SK-N-SH (cell line): ENCODE measurements around the gene BAZ1B. TPM values are rescaled to one million over a fixed set of nuclear protein-coding genes. Genes with fewer than 3 reads are reported as not detected.
A peak's percentile ranks its signal among the peaks of the same experiment; 100 is the strongest.

Experiments
- CTCF ChIA-PET: fragments of 300-600, 350-600 bp; formaldehyde crosslinking; extraction: SDS; loops from one replicate; lab custom pipeline; 2021; lab: Yijun Ruan, JAX
- POLR2A ChIA-PET: fragments of 350-600 bp; sonication (Branson Sonifier 250); formaldehyde crosslinking; extraction: SDS; loops from one replicate; lab custom pipeline; 2020; ENCODE audit warnings: antibody characterized with exemption, inconsistent platforms; lab: Yijun Ruan, JAX
- DNase-seq: peaks from one replicate; pipeline ENCODE4 v3.0.0; 2012
- H2AFZ ChIP-seq: fragments of 200-600 bp; sonication (generic); 2 replicates; pipeline ENCODE4 v1.8.1; 2016; ENCODE audit warnings: antibody characterized with exemption, mild to moderate bottlenecking, low read depth
- H3F3A ChIP-seq: fragments of 200-600 bp; sonication (generic); replicated peaks from 2 replicates; pipeline ENCODE3; 2016; ENCODE audit warnings: antibody characterized with exemption, mild to moderate bottlenecking; ENCODE audit not compliant: insufficient read depth
- H3K27ac ChIP-seq, 2 experiments: fragments of 200-500 bp in 1 of 2; fragments of 200-600 bp in 1 of 2; sonication (Bioruptor generic) in 1 of 2; sonication (generic), shearing (Covaris generic) in 1 of 2; 2 replicates each; pipeline versions ENCODE4 v1.5.1 to v1.6.1; 2014 to 2016; ENCODE audit warnings: low read depth in 2 of 2, inconsistent platforms in 1 of 2, low read length in 1 of 2, mild to moderate bottlenecking in 1 of 2, mixed read lengths in 1 of 2
- H3K27me3 ChIP-seq: fragments of 200-600 bp; sonication (generic), shearing (Covaris generic); 2 replicates; pipeline ENCODE4 v1.6.1; 2016; ENCODE audit warnings: mixed run types; ENCODE audit not compliant: insufficient read depth
- H3K36me3 ChIP-seq, 2 experiments: fragments of 200-500 bp in 1 of 2; fragments of 200-600 bp in 1 of 2; sonication (Bioruptor generic) in 1 of 2; sonication (generic) in 1 of 2; replicated peaks in 1 of 2; 2 replicates each; pipeline versions ENCODE3 to v1.5.1; 2014 to 2016; ENCODE audit warnings: low read length in 1 of 2, mild to moderate bottlenecking in 1 of 2; ENCODE audit not compliant: insufficient read depth in 2 of 2, control insufficient read depth in 1 of 2
- H3K4me1 ChIP-seq, 2 experiments: fragments of 200-500 bp in 1 of 2; fragments of 200-600 bp in 1 of 2; sonication (Bioruptor generic) in 1 of 2; sonication (generic), shearing (Covaris generic) in 1 of 2; 2 replicates each; pipeline versions ENCODE4 v1.5.1 to v1.6.1; 2014 to 2016; ENCODE audit warnings: low read depth in 1 of 2, low read length in 1 of 2, mixed run types in 1 of 2; ENCODE audit not compliant: insufficient read depth in 2 of 2, control insufficient read depth in 1 of 2
- H3K4me2 ChIP-seq: fragments of 200-600 bp; sonication (generic), shearing (Covaris generic); 2 replicates; pipeline ENCODE4 v1.6.1; 2017; ENCODE audit warnings: mixed run types
- H3K4me3 ChIP-seq, 2 experiments: fragments of 200-500 bp in 1 of 2; fragments of 200-600 bp in 1 of 2; sonication (Bioruptor generic) in 1 of 2; sonication (generic), shearing (Covaris generic) in 1 of 2; 2 replicates each; pipeline versions ENCODE4 v1.5.1 to v1.8.1; 2014 to 2016; ENCODE audit warnings: low read depth in 2 of 2, inconsistent platforms in 1 of 2, low read length in 1 of 2, mild to moderate bottlenecking in 1 of 2, mixed read lengths in 1 of 2, moderate library complexity in 1 of 2
- H3K79me2 ChIP-seq: fragments of 200-600 bp; sonication (generic); 2 replicates; pipeline ENCODE4 v1.8.1; 2017; ENCODE audit warnings: mild to moderate bottlenecking; ENCODE audit not compliant: insufficient read depth
- H3K9ac ChIP-seq: fragments of 200-600 bp; sonication (generic); 2 replicates; pipeline ENCODE4 v1.6.1; 2017; ENCODE audit warnings: mixed run types
- H3K9me2 ChIP-seq: fragments of 200-600 bp; sonication (generic); 2 replicates; pipeline ENCODE4 v1.6.1; 2017; ENCODE audit warnings: mixed run types
- H3K9me3 ChIP-seq: fragments of 200-600 bp; sonication (generic); 2 replicates; pipeline ENCODE4 v1.6.1; 2017; ENCODE audit warnings: mixed run types, mild to moderate bottlenecking, moderate library complexity
- H4K20me1 ChIP-seq: fragments of 200-600 bp; sonication (generic); 2 replicates; pipeline ENCODE4 v1.6.1; 2017; ENCODE audit warnings: mild to moderate bottlenecking, mixed run types; ENCODE audit not compliant: insufficient read depth
- CHD2 ChIP-seq: fragments of 150-350 bp; IDR thresholded peaks from 2 replicates; pipeline ENCODE4 v1.6.1; 2018; ENCODE audit warnings: low read length; ENCODE audit not compliant: partially characterized antibody
- ELF1 ChIP-seq: IDR thresholded peaks from 2 replicates; pipeline ENCODE4 v1.4.0; 2012
- EZH2phosphoT487 ChIP-seq: fragments of 200-600 bp; sonication (generic); IDR thresholded peaks from 2 replicates; pipeline ENCODE4 v1.6.1; 2017; ENCODE audit warnings: low read depth, mixed run types, mild to moderate bottlenecking, antibody characterized with exemption, moderate library complexity, borderline replicate concordance
- JUND ChIP-seq: IDR thresholded peaks from 2 replicates; pipeline ENCODE4 v1.4.0; 2012
- MXI1 ChIP-seq: IDR thresholded peaks from 2 replicates; pipeline ENCODE4 v1.6.1; 2012; ENCODE audit warnings: mild to moderate bottlenecking, low read depth, low read length, improper control_type of control experiment
- NRF1 ChIP-seq: IDR thresholded peaks from 2 replicates; pipeline ENCODE4 v1.6.1; 2012; ENCODE audit warnings: low read depth, mild to moderate bottlenecking, low read length
- RAD21 ChIP-seq: IDR thresholded peaks from 2 replicates; pipeline ENCODE4 v1.6.1; 2012; ENCODE audit warnings: mild to moderate bottlenecking, low read length
- RFX5 ChIP-seq: IDR thresholded peaks from 2 replicates; pipeline ENCODE4 v1.6.1; 2012; ENCODE audit warnings: mild to moderate bottlenecking, improper control_type of control experiment, low read length
- RXRA ChIP-seq: IDR thresholded peaks from 2 replicates; pipeline ENCODE4 v1.4.0; 2012; ENCODE audit warnings: low read depth, mild to moderate bottlenecking, borderline replicate concordance
- SIN3A ChIP-seq: IDR thresholded peaks from 2 replicates; pipeline ENCODE4 v1.6.1; 2012; ENCODE audit warnings: low read depth, mild to moderate bottlenecking, low read length, moderate library complexity, borderline replicate concordance
- SMC3 ChIP-seq: IDR thresholded peaks from 2 replicates; pipeline ENCODE4 v1.6.1; 2012; ENCODE audit warnings: low read depth, low read length, improper control_type of control experiment
- TAF1 ChIP-seq: IDR thresholded peaks from 2 replicates; pipeline ENCODE4 v1.6.1; 2012; ENCODE audit warnings: low read depth, mild to moderate bottlenecking, low read length, moderate library complexity, borderline replicate concordance
- TCF12 ChIP-seq: IDR thresholded peaks from 2 replicates; pipeline ENCODE4 v1.4.0; 2012
- TEAD4 ChIP-seq: IDR thresholded peaks from 2 replicates; pipeline ENCODE4 v1.4.0; 2012; ENCODE audit warnings: mild to moderate bottlenecking, borderline replicate concordance; ENCODE audit not compliant: insufficient read depth
- YY1 ChIP-seq: IDR thresholded peaks from 2 replicates; pipeline ENCODE4 v1.4.0; 2012; ENCODE audit warnings: low read depth, mild to moderate bottlenecking
- WGBS: methylation state at CpG from one replicate; pipeline ENCODE4 v1.1.6; 2017; ENCODE audit warnings: low lambda C conversion rate; 5-methylcytosine and 5-hydroxymethylcytosine counted together
- polyA plus RNA-seq, 3 experiments: library from polyadenylated mRNA; depleted of rRNA; stranded (reverse); fragments of >200 nt; gene quantifications; 2 replicates each; pipeline ENCODE4 v1.2.3, GENCODE V29; 2012
- TF ChIP-seq, protein P1 (sequence below): IDR thresholded peaks from 2 replicates; pipeline ENCODE4 v1.4.0; 2012; ENCODE audit warnings: low read depth, borderline replicate concordance
- TF ChIP-seq, protein P2 (sequence below): IDR thresholded peaks from 2 replicates; pipeline ENCODE4; 2012
- TF ChIP-seq, protein P3 (sequence below): IDR thresholded peaks from 2 replicates; pipeline ENCODE4 v1.4.0; 2012; ENCODE audit warnings: low read depth, borderline replicate concordance
- TF ChIP-seq, protein P4 (sequence below): fragments of 200-600 bp; sonication (generic); IDR thresholded peaks from 2 replicates; pipeline ENCODE4 v1.6.1; 2017; ENCODE audit warnings: antibody characterized with exemption, mild to moderate bottlenecking, moderate library complexity

BAZ1B gene
- polyA plus RNA-seq, 1 of the 3 experiments (the other 2 are of a cell fraction), result 20.9 TPM

DNA sequence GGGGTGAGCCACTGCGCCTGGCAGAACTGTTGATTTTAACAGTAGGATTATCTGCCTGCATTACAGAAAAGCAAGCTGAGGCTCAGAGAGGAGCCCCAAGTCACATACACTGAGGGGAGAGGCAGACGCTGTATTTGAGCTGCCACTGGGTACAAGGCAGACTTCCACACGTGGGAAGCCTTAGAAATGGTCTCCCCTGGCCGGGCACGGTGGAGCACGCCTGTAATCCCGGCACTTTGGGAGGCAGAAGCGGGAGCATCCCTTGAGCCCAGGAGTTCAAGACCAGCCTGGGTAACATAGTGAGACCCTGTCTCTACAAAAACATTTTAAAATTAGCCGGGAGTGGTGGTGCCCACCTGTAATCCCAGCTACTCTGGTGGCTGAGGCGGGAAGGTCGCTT, 89.4 kb downstream of the BAZ1B start:
- H3K4me2 ChIP-seq, result no peak overlapping the region
- peaks cover 0 to 23% of the 10 kb centered on the region in 2 experiments; a peak in 2 of 4 replicates for H3K4me1 ChIP-seq
- no peaks in the 10 kb centered on the region for H3K9me3 ChIP-seq
- no peaks in the 10 kb centered on the region for H3K36me3 ChIP-seq
- H3K79me2 ChIP-seq, result no peaks in the 10 kb centered on the region
- TF ChIP-seq SMC3, result no peak
- TF ChIP-seq RXRA, result no peak
- TF ChIP-seq ELF1, result no peak
- TF ChIP-seq, protein P1, sequence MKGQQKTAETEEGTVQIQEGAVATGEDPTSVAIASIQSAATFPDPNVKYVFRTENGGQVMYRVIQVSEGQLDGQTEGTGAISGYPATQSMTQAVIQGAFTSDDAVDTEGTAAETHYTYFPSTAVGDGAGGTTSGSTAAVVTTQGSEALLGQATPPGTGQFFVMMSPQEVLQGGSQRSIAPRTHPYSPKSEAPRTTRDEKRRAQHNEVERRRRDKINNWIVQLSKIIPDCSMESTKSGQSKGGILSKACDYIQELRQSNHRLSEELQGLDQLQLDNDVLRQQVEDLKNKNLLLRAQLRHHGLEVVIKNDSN, result no peak
- no peak for TF ChIP-seq NRF1
- TF ChIP-seq EZH2phosphoT487, result no peak
- no peak for TF ChIP-seq RAD21
- TF ChIP-seq SIN3A, result no peak
- TF ChIP-seq, protein P2, sequence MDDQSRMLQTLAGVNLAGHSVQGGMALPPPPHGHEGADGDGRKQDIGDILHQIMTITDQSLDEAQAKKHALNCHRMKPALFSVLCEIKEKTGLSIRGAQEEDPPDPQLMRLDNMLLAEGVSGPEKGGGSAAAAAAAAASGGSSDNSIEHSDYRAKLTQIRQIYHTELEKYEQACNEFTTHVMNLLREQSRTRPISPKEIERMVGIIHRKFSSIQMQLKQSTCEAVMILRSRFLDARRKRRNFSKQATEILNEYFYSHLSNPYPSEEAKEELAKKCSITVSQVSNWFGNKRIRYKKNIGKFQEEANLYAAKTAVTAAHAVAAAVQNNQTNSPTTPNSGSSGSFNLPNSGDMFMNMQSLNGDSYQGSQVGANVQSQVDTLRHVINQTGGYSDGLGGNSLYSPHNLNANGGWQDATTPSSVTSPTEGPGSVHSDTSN, result no peak
- no peak for TF ChIP-seq CHD2
- H4K20me1 ChIP-seq, result no peaks in the 10 kb centered on the region
- H3K27ac ChIP-seq, result no peak overlapping the region
- 76% methylated on average over 11 of the region's 11 CpGs for WGBS
- peak overlapping the region; percentile 95; the same call in 1 of the 2 replicates for H2AFZ ChIP-seq
- ChIA-PET POLR2A (no interaction called here), CTCF (interaction anchor here (0.8 to 9.2 kb wide), 4 partner anchors 11 to 109 kb away, joined by 3 to 67 read pairs (median 16); no protein-coding TSS in a partner anchor)
- DNase-seq, result no peak
- H3K9me2 ChIP-seq, result no peaks in the 10 kb centered on the region
- H3K4me3 ChIP-seq, result no peak overlapping the region
- H3K9ac ChIP-seq, result no peak overlapping the region
- H3F3A ChIP-seq, result peaks cover 4% of the 10 kb centered on the region
- H3K27me3 ChIP-seq, result no peaks in the 10 kb centered on the region

DNA sequence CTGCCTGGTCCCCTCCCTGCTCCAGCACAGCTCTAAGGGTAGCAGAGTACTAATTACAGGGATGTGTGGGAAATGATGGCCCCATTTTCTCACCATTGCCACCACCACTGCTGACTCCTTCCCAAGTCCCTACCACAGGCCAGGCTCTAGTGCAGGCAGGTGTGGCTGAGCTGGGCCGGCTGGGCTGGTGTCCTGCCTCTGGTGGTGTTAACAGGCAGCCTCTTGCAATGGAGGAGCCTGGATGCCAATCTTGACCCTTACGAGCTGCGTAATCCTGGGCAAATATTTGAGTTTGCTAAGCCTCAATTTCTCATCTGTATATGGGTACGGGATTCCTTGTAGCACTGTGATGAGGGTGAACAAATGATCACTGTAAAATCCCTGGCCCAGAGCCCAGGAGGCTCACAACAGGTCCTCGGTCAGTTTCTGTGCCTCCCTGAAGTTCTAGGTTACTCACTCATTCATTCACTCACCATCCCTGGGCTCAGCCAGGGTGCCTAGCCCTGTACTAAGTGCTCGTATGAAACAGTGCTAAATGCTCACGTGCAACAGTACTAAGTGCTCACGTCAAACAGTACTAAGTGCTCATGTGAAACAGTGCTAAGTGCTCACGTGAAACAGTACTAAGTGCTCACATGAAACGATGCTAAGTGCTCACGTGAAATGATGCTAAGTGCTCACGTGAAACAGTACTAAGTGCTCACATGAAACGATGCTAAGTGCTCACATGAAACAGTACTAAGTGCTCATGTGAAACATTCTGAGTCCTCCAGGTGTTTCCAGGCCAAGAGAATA, 90.9 kb downstream of the BAZ1B start:
- H3K27me3 ChIP-seq, result no peaks in the 10 kb centered on the region
- no peak overlapping the region for H3K27ac ChIP-seq
- H3K4me1 ChIP-seq, result peaks cover 0 to 21% of the 10 kb centered on the region in 2 experiments; a peak in 2 of 4 replicates
- H3K9me3 ChIP-seq, result no peaks in the 10 kb centered on the region
- POLR2A ChIA-PET, result no interaction called here
- H3K9me2 ChIP-seq, result no peaks in the 10 kb centered on the region
- H4K20me1 ChIP-seq, result no peaks in the 10 kb centered on the region
- no peak overlapping the region for H2AFZ ChIP-seq
- DNase-seq, result no peak
- no peak overlapping the region for H3K4me2 ChIP-seq
- no peaks in the 10 kb centered on the region for H3K79me2 ChIP-seq
- WGBS, result 86% methylated on average over 13 of the region's 13 CpGs
- H3K4me3 ChIP-seq, result no peak overlapping the region
- no peaks in the 10 kb centered on the region for H3F3A ChIP-seq
- CTCF ChIA-PET, result interaction anchor here (1.5 to 9.2 kb wide), 2 partner anchors 21 to 89 kb away, joined by 5 to 67 read pairs; no protein-coding TSS in a partner anchor
- H3K36me3 ChIP-seq, result no peaks in the 10 kb centered on the region
- no peak overlapping the region for H3K9ac ChIP-seq
- TF ChIP-seq, protein P2, result no peak
- TF ChIP-seq YY1, result no peak
- TF ChIP-seq, protein P3, sequence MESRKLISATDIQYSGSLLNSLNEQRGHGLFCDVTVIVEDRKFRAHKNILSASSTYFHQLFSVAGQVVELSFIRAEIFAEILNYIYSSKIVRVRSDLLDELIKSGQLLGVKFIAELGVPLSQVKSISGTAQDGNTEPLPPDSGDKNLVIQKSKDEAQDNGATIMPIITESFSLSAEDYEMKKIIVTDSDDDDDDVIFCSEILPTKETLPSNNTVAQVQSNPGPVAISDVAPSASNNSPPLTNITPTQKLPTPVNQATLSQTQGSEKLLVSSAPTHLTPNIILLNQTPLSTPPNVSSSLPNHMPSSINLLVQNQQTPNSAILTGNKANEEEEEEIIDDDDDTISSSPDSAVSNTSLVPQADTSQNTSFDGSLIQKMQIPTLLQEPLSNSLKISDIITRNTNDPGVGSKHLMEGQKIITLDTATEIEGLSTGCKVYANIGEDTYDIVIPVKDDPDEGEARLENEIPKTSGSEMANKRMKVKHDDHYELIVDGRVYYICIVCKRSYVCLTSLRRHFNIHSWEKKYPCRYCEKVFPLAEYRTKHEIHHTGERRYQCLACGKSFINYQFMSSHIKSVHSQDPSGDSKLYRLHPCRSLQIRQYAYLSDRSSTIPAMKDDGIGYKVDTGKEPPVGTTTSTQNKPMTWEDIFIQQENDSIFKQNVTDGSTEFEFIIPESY, result no peak
- TF ChIP-seq RAD21, result no peak
- TF ChIP-seq JUND, result no peak
- TF ChIP-seq, protein P4, sequence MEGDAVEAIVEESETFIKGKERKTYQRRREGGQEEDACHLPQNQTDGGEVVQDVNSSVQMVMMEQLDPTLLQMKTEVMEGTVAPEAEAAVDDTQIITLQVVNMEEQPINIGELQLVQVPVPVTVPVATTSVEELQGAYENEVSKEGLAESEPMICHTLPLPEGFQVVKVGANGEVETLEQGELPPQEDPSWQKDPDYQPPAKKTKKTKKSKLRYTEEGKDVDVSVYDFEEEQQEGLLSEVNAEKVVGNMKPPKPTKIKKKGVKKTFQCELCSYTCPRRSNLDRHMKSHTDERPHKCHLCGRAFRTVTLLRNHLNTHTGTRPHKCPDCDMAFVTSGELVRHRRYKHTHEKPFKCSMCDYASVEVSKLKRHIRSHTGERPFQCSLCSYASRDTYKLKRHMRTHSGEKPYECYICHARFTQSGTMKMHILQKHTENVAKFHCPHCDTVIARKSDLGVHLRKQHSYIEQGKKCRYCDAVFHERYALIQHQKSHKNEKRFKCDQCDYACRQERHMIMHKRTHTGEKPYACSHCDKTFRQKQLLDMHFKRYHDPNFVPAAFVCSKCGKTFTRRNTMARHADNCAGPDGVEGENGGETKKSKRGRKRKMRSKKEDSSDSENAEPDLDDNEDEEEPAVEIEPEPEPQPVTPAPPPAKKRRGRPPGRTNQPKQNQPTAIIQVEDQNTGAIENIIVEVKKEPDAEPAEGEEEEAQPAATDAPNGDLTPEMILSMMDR, result no peak
- TF ChIP-seq RFX5, result no peak
- no peak for TF ChIP-seq MXI1
- no peak for TF ChIP-seq SIN3A
- no peak for TF ChIP-seq TAF1
- TF ChIP-seq, protein P1, result no peak
- TF ChIP-seq TCF12, result no peak
- TF ChIP-seq TEAD4, result no peak
